Measurements from ENCODE around the gene IL22RA2. TPM values are rescaled to one million over a fixed set of nuclear protein-coding genes. Genes with fewer than 3 reads are reported as not detected.

Gene IL22RA2
- total and polyA plus RNA-seq, 11 donors, result 0.03 to 0.21 TPM; not detected in 9

GRCh38 chr6:137117581-137117980 is 55.9 kb downstream of the IL22RA2 start:
- ATAC-seq (no peak), DNase-seq (no peak)
- Histone ChIP-seq H3K4me1 (peaks cover 0 to 13% (median 1%) of the 10 kb centered on the region in 12 donors), H3K4me3 (no peak overlapping the region), H3K36me3 (no peaks in the 10 kb centered on the region), H3K27me3 (no peaks in the 10 kb centered on the region), H3K9me3 (peaks cover 0 to 26% (median 11%) of the 10 kb centered on the region in 12 donors), H3K27ac (no peak overlapping the region)
- TF ChIP-seq POLR2A (IDR thresholded peaks at IDR 0.05) (no peak), CTCF (IDR thresholded peaks at IDR 0.05) (no peak)
- intact Hi-C loops (cut with DNase I), result no loop called here
- WGBS, 4 donors, result 83 to 92% (median 89%) methylated on average over 2 of the region's 2 CpGs

GRCh38 chr6:137116807-137117206 is 56.6 kb downstream of the IL22RA2 start:
- TF ChIP-seq POLR2A (IDR thresholded peaks at IDR 0.05) (no peak), CTCF (IDR thresholded peaks at IDR 0.05) (no peak)
- no peak for ATAC-seq
- 69 to 80% (median 75%) methylated on average over 5 of the region's 5 CpGs for WGBS, 4 donors
- DNase-seq, result no peak
- Histone ChIP-seq H3K36me3 (no peaks in the 10 kb centered on the region), H3K27me3 (no peaks in the 10 kb centered on the region), H3K4me1 (peaks cover 0 to 13% (median 1%) of the 10 kb centered on the region in 12 donors), H3K9me3 (peaks cover 0 to 26% (median 11%) of the 10 kb centered on the region in 12 donors), H3K27ac (no peak overlapping the region), H3K4me3 (no peak overlapping the region)
- intact Hi-C loops (cut with DNase I), result no loop called here

GRCh38 chr6:137115658-137116057 is 57.8 kb downstream of the IL22RA2 start:
- ATAC-seq (no peak), DNase-seq (no peak)
- no peak for TF ChIP-seq POLR2A (IDR thresholded peaks at IDR 0.05)
- TF ChIP-seq CTCF (IDR thresholded peaks at IDR 0.05), result no peak
- H3K4me1 ChIP-seq, result peaks cover 0 to 13% (median 0%) of the 10 kb centered on the region in 12 donors
- H3K9me3 ChIP-seq, result peaks cover 0 to 25% (median 10%) of the 10 kb centered on the region in 12 donors
- H3K36me3 ChIP-seq, result no peaks in the 10 kb centered on the region
- intact Hi-C loops (cut with DNase I), result no loop called here
- WGBS, 4 donors, result 54 to 69% (median 59%) methylated on average over 2 of the region's 2 CpGs
- H3K4me3 ChIP-seq, result no peak overlapping the region
- peak overlapping the region in 1 of 12 donors; percentile 24 for H3K27ac ChIP-seq
- H3K27me3 ChIP-seq, result no peaks in the 10 kb centered on the region

GRCh38 chr6:137112067-137112355 is 61.4 kb downstream of the IL22RA2 start:
- WGBS, 4 donors, result 81 to 95% (median 93%) methylated on average over 5 of the region's 5 CpGs
- DNase-seq (no peak), ATAC-seq (no peak)
- TF ChIP-seq CTCF (IDR thresholded peaks at IDR 0.05) (no peak), POLR2A (IDR thresholded peaks at IDR 0.05) (no peak)
- H3K4me3 ChIP-seq, result no peak overlapping the region
- no peaks in the 10 kb centered on the region for H3K36me3 ChIP-seq
- intact Hi-C loops (cut with DNase I), result no loop called here
- H3K4me1 ChIP-seq, result peaks cover 0 to 10% (median 0%) of the 10 kb centered on the region in 12 donors
- H3K27ac ChIP-seq, result no peak overlapping the region
- no peaks in the 10 kb centered on the region for H3K9me3 ChIP-seq
- no peaks in the 10 kb centered on the region for H3K27me3 ChIP-seq
